Pancreas (tissue), 10 donors: ENCODE measurements around the gene CFAP46. TPM values are rescaled to one million over a fixed set of nuclear protein-coding genes. Genes with fewer than 3 reads are reported as not detected.
"Not testable (repeated sequence)": the region's sequence is repeated elsewhere in the genome, so short reads cannot be mapped to it uniquely, and the experiment has no call there.

ENCODE experiments used
- ATAC-seq, 4 donors: fragments of 200-7000 bp; cut with Tn5 transposase; one replicate each; pipeline versions ENCODE4 v1.8.0 to v1.9.1; 2020; ENCODE audit warnings: mild to moderate bottlenecking in 4 of 4, moderate library complexity in 4 of 4
- DNase-seq, 6 donors: peaks; one replicate each; pipeline ENCODE4 v3.0.0-alpha.2; 2020
- FAIRE-seq: peaks from 2 replicates; lab custom pipeline; 2012; peaks lifted over from hg19 to GRCh38; lab: Jason Lieb, UNC
- H3K27ac ChIP-seq, 4 donors: fragments of 200-600 bp; sonication (generic); 1 replicate in 3 of 4; 2 replicates in 1 of 4; pipeline versions ENCODE4 v1.5.0 to v1.8.0; 2020
- H3K27me3 ChIP-seq, 4 donors: fragments of 200-600 bp; one replicate each; pipeline ENCODE4 v1.8.0; 2021
- H3K36me3 ChIP-seq, 3 donors: fragments of 200-600 bp; sonication (generic) in 1 of 3; one replicate each; pipeline versions ENCODE4 v1.5.0 to v1.8.0; 2020 to 2021
- H3K4me1 ChIP-seq, 3 donors: fragments of 200-600 bp; one replicate each; pipeline ENCODE4 v1.8.0; 2021
- H3K4me3 ChIP-seq, 4 donors: fragments of 200-600 bp; sonication (generic) in 2 of 4; one replicate each; pipeline versions ENCODE4 v1.5.0 to v1.8.0; 2020 to 2021
- H3K9me3 ChIP-seq, 4 donors: fragments of 200-600 bp; one replicate each; pipeline ENCODE4 v1.8.0; 2021
- WGBS, 2 donors: extraction: QIAGEN DNeasy Blood & Tissue Kit; methylation state at CpG; one replicate each; pipeline ENCODE4 v1.1.7; 2013; 5-methylcytosine and 5-hydroxymethylcytosine counted together
- intact Hi-C, 3 donors: fragments of 100-400 bp; cut with DNase I; formaldehyde crosslinking; loops; one replicate each; pipeline versions ENCODE4 v1.11.1 to v1.14.2; 2022
- polyA plus RNA-seq, 2 donors: library from polyadenylated mRNA; stranded (reverse); fragments of 200-250 nt; gene quantifications; one replicate each; pipeline ENCODE4 v1.2.3, GENCODE V29; 2013
- total RNA-seq, 6 donors: library from RNA; stranded (reverse); fragmentation: NEBNext Ultra II Directional in 4 of 6; extraction: Animal tissue kit (Norgen Biotek cat#: 25700) in 4 of 6; gene quantifications; one replicate each; pipeline versions ENCODE4 v1.2.1 to v1.2.4, GENCODE V29; 2021 to 2023
- TF ChIP-seq, protein P1 (sequence below), 4 donors: fragments of 200-600 bp; sonication (generic) in 3 of 4; IDR thresholded peaks; one replicate each; pipeline versions ENCODE4 v1.5.0 to v1.8.0; 2021; ENCODE audit warnings: antibody characterized with exemption in 4 of 4
- donor health status: healthy with polysubstance abuse.
- donor health status: DM: no; HTN: no; CAD: no; lungs with moderate emphysema.
- donor health status: DM: no; HTN: no; CAD: no.
- donor health status: control.
- donor health status: control.
- donor health status: Bipolar disorder and iron deficiency.
- donor health status: DM: yes; HTN: yes; CAD: no.
- donor health status: DM: no; HTN: no; CAD: no.
- donor health status: DM: no; HTN: no; CAD: no.
- donor health status: DM: yes; HTN: yes; CAD: no.

Gene CFAP46
- total and polyA plus RNA-seq, 8 donors: 0.39 to 1.6 (median 1.0) TPM

DNA sequence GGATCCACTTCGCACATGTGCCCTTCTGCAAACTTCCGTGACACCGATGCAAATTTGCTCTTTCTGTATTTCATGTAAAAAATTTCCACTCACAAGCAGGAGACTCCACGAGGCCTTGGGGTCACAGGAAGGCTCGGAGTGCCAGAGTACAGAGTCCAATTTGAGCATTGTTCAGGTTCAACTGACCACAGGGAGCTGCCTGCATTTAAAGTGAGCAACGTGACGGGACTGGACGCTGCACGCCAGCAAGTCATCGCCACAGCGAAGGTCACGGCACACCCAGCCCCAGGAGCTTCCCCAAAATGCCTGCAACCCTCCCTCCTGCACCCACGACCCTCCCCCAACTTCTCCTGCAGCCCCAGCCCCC, 115.0 kb downstream of the CFAP46 start:
- no peak overlapping the region for H3K27ac ChIP-seq
- H3K4me1 ChIP-seq: no peaks in the 10 kb centered on the region
- intact Hi-C loops: no loop called here
- no peak for FAIRE-seq
- ATAC-seq: no peak
- WGBS, 2 donors: 56 to 63% methylated on average over 13 of the region's 13 CpGs
- peaks cover 0 to 6% (median 0%) of the 10 kb centered on the region in 4 donors for H3K27me3 ChIP-seq
- TF ChIP-seq, protein P1, sequence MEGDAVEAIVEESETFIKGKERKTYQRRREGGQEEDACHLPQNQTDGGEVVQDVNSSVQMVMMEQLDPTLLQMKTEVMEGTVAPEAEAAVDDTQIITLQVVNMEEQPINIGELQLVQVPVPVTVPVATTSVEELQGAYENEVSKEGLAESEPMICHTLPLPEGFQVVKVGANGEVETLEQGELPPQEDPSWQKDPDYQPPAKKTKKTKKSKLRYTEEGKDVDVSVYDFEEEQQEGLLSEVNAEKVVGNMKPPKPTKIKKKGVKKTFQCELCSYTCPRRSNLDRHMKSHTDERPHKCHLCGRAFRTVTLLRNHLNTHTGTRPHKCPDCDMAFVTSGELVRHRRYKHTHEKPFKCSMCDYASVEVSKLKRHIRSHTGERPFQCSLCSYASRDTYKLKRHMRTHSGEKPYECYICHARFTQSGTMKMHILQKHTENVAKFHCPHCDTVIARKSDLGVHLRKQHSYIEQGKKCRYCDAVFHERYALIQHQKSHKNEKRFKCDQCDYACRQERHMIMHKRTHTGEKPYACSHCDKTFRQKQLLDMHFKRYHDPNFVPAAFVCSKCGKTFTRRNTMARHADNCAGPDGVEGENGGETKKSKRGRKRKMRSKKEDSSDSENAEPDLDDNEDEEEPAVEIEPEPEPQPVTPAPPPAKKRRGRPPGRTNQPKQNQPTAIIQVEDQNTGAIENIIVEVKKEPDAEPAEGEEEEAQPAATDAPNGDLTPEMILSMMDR (IDR thresholded peaks at IDR 0.05): no peak
- DNase-seq: peak in 1 of 6 donors; percentile 23
- no peak overlapping the region for H3K4me3 ChIP-seq
- H3K36me3 ChIP-seq: no peaks in the 10 kb centered on the region
- no peaks in the 10 kb centered on the region for H3K9me3 ChIP-seq

DNA sequence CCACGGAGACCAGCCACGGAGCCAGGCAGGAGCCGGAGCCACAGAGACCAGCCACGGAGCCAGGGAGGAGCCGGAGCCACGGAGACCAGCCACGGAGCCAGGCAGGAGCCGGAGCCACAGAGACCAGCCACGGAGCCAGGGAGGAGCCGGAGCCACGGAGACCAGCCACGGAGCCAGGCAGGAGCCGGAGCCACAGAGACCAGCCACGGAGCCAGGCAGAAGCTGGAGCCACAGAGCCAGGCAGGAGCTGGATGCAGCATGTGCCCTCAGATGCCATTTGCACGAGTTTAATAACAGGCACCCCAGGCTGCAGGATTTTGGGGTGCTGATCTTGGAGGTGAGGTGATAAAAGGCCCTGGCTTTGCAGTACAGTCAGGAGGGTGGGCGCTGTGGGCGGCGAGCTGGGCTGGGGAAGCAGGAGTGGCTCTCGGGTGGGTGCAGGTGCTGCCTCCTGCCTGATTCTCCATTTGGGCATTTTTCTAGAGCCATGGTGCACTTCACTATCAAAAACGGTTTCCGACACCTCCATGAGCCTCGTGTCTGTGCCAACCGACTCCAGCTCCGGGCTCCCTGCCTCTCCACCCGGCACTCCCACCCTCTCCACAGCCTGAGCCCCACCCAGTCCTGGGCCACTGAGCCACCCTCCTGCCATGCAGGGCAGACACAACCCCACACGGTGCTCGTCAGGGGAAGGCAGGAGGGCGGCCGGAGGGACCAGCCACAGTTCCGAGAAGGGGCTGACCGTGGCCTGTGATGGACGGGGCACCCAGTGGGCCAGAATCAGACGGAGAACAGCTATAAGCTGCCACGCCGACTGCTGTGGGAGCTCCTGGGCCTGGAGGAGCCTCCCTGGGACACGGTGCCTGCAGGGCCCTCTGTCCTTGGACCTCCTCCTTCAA, 115.6 kb downstream of the CFAP46 start:
- intact Hi-C loops: no loop called here
- Histone ChIP-seq H3K36me3 (no peaks in the 10 kb centered on the region), H3K4me3 (no peak overlapping the region), H3K27me3 (peaks cover 0 to 3% (median 0%) of the 10 kb centered on the region in 4 donors), H3K4me1 (no peaks in the 10 kb centered on the region), H3K9me3 (no peaks in the 10 kb centered on the region), H3K27ac (no peak overlapping the region)
- FAIRE-seq (no peak), DNase-seq (peak in 2 of 6 donors; percentile 29 to 43), ATAC-seq (no peak)
- WGBS, 2 donors: 82 to 88% methylated on average over 25 to 36 of the region's 36 CpGs
- TF ChIP-seq, protein P1 (IDR thresholded peaks at IDR 0.05): no peak

DNA sequence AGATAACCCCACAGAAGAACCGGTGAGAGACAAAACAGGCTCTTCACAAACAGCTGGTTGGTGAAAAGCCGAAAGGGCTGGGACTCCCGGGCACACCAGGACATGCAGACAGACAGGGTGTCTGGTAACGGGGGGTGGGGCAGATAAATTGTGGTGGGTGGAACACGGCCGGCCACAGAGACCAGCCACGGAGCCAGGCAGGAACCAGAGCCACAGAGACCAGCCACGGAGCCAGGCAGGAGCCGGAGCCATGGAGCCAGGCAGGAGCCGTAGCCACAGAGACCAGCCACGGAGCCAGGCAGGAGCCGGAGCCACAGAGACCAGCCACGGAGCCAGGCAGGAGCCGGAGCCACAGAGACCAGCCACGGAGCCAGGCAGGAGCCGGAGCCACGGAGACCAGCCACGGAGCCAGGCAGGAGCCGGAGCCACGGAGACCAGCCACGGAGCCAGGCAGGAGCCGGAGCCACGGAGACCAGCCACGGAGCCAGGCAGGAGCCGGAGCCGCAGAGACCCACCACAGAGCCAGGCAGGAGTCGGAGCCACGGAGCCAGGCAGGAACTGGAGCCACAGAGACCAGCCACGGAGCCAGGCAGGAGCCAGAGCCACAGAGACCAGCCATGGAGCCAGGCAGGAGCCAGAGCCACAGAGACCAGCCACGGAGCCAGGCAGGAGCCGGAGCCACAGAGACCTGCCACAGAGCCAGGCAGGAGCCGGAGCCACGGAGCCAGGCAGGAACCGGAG, 116.4 kb downstream of the CFAP46 start:
- not testable (repeated sequence) for FAIRE-seq, ATAC-seq

DNA sequence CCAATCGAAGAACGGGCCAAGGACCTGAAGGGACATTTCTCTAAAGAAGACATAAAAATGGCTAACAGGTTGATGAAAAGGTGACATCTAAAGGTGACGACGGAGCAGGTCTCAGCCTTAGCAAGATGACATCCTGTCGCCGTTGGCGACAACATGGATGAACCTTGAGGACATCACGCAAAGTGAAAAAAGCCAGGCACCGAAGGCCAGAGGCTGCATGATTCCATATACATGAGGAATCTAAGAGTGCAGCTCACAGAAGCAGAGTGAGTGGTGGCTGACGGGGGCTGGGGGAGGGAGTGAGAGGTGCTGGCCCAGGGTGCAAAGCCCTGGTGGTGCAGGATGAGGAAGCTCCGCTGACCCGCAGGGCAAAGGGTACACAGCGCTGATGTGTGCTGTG, 122.3 kb downstream of the CFAP46 start:
- H3K27me3 ChIP-seq: peaks cover 0 to 4% (median 0%) of the 10 kb centered on the region in 4 donors
- intact Hi-C loops: no loop called here
- WGBS, 2 donors: 80 to 85% methylated on average over 13 of the region's 13 CpGs
- TF ChIP-seq, protein P1 (IDR thresholded peaks at IDR 0.05): no peak
- H3K4me3 ChIP-seq: no peak overlapping the region
- no peak for ATAC-seq
- DNase-seq: peak in 1 of 6 donors; percentile 21
- no peaks in the 10 kb centered on the region for H3K4me1 ChIP-seq
- no peak for FAIRE-seq
- H3K27ac ChIP-seq: no peak overlapping the region
- H3K36me3 ChIP-seq: no peaks in the 10 kb centered on the region
- no peaks in the 10 kb centered on the region for H3K9me3 ChIP-seq

More for the DNA sequence above, 116.4 kb downstream of the CFAP46 start:
- 84 to 87% methylated on average over 31 to 34 of the region's 34 CpGs for WGBS, 2 donors
- H3K4me1 ChIP-seq, H3K27me3 ChIP-seq, H3K4me3 ChIP-seq, intact Hi-C loops, H3K9me3 ChIP-seq, H3K36me3 ChIP-seq, H3K27ac ChIP-seq: not testable (repeated sequence)
- peak in 2 of 6 donors; percentile 37 to 39 for DNase-seq

DNA sequence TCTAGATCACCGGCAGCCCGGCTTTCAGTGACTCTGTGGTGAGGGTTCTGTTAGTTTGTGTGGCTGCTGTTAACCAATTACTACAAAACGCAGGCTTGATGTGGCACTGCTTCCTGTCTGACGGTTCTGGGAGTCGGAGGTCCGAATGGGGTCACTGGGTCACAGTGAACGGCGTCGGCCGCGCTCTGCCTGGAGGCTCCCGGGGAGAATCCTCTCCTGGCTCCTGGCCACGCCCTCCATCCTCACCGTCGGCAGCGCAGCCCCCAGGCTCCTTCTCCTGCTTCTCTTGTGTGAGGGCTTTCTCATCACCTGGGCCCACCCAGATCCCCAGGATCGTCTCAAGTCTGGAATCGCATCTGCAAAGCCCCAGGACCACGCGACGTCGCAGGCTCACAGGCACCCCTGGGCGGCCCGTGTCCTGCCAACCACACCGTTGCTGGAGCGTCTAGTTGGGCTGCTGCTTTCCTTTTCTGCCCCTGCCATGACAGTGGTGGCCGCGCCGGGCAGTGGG, 124.6 kb downstream of the CFAP46 start:
- no peak overlapping the region for H3K4me3 ChIP-seq
- TF ChIP-seq, protein P1 (IDR thresholded peaks at IDR 0.05): no peak
- DNase-seq (peak in 1 of 6 donors; percentile 43), FAIRE-seq (no peak), ATAC-seq (no peak)
- no peaks in the 10 kb centered on the region for H3K36me3 ChIP-seq
- no peaks in the 10 kb centered on the region for H3K4me1 ChIP-seq
- peaks cover 0 to 4% (median 0%) of the 10 kb centered on the region in 4 donors for H3K27me3 ChIP-seq
- H3K9me3 ChIP-seq: no peaks in the 10 kb centered on the region
- 75 to 80% methylated on average over 29 of the region's 29 CpGs for WGBS, 2 donors
- intact Hi-C loops: no loop called here
- no peak overlapping the region for H3K27ac ChIP-seq
